IMR-90 (cell line): Measurements from ENCODE around the gene STMN3. TPM values are rescaled to one million over a fixed set of nuclear protein-coding genes. Genes with fewer than 3 reads are reported as not detected.

Source experiments
- ATAC-seq: fragments of 200-7000 bp; cut with Tn5 transposase; 2 replicates; pipeline ENCODE4 v1.9.1; 2020; ENCODE audit warnings: low read depth, mild to moderate bottlenecking, moderate library complexity
- BruUV-seq: library from RNA; stranded (reverse); fragments of 400-500 nt; replicated peaks from 2 replicates; lab custom pipeline; 2021; lab: Mats Ljungman, UMichigan
- CTCF ChIA-PET: fragments of 300-600 bp; formaldehyde crosslinking; extraction: SDS; loops from one replicate; lab custom pipeline; 2021; ENCODE audit warnings: antibody characterized with exemption; lab: Yijun Ruan, JAX
- POLR2A ChIA-PET: fragments of 300-600 bp; sonication (Branson Sonifier 250); formaldehyde crosslinking; loops from one replicate; lab custom pipeline; 2022; ENCODE audit warnings: antibody characterized with exemption; ENCODE audit not compliant: unreplicated experiment; lab: Charles Lee
- DNase-seq: peaks from one replicate; pipeline ENCODE4 v3.0.0; 2013
- H2AFZ ChIP-seq: replicated peaks from 2 replicates; pipeline ENCODE3; 2013; ENCODE audit warnings: low read length, mild to moderate bottlenecking; ENCODE audit not compliant: poor library complexity
- H2AK5ac ChIP-seq: 2 replicates; pipeline ENCODE4 v1.6.1; 2013; ENCODE audit warnings: low read depth, low read length, inconsistent platforms
- H2AK9ac ChIP-seq: replicated peaks from 2 replicates; pipeline ENCODE3; 2013; ENCODE audit warnings: mild to moderate bottlenecking, low read depth, low read length, moderate library complexity; ENCODE audit not compliant: poor library complexity
- H2BK120ac ChIP-seq: 2 replicates; pipeline ENCODE4 v1.6.1; 2013; ENCODE audit warnings: low read depth, low read length, inconsistent platforms
- H2BK15ac ChIP-seq: 3 replicates; pipeline ENCODE4 v1.6.1; 2013; ENCODE audit warnings: low read depth, low read length, inconsistent platforms
- H2BK20ac ChIP-seq: 2 replicates; pipeline ENCODE4 v1.6.1; 2013; ENCODE audit warnings: low read depth, mild to moderate bottlenecking, inconsistent platforms, low read length, moderate library complexity
- H2BK5ac ChIP-seq: 2 replicates; pipeline ENCODE4 v1.6.1; 2013; ENCODE audit warnings: mild to moderate bottlenecking, low read depth, low read length, inconsistent platforms; ENCODE audit not compliant: poor library complexity, severe bottlenecking
- H3K14ac ChIP-seq: replicated peaks from 2 replicates; pipeline ENCODE4 v1.6.1; 2013; ENCODE audit warnings: low read depth, low read length, inconsistent platforms
- H3K18ac ChIP-seq: 2 replicates; pipeline ENCODE4 v1.6.1; 2013; ENCODE audit warnings: low read depth, low read length, control low read depth
- H3K23ac ChIP-seq: 2 replicates; pipeline ENCODE4 v1.6.1; 2013; ENCODE audit warnings: low read depth, low read length, inconsistent platforms
- H3K27ac ChIP-seq: 2 replicates; pipeline ENCODE4 v1.5.1; 2013; ENCODE audit warnings: mild to moderate bottlenecking, control low read depth, low read length; ENCODE audit not compliant: insufficient read depth
- H3K27me3 ChIP-seq: 2 replicates; pipeline ENCODE4 v1.6.1; 2013; ENCODE audit warnings: low read length; ENCODE audit not compliant: control insufficient read depth, insufficient read depth
- H3K36me3 ChIP-seq: 2 replicates; pipeline ENCODE4 v1.6.1; 2013; ENCODE audit warnings: low read length, mixed read lengths; ENCODE audit not compliant: control insufficient read depth, insufficient read depth
- H3K4ac ChIP-seq: 2 replicates; pipeline ENCODE4 v1.6.1; 2013; ENCODE audit warnings: low read depth, low read length, inconsistent platforms
- H3K4me1 ChIP-seq: 2 replicates; pipeline ENCODE4 v1.6.1; 2013; ENCODE audit warnings: low read length, mixed read lengths; ENCODE audit not compliant: control insufficient read depth, insufficient read depth
- H3K4me2 ChIP-seq: 2 replicates; pipeline ENCODE4 v1.6.1; 2013; ENCODE audit warnings: low read depth, mild to moderate bottlenecking, control low read depth, low read length, moderate library complexity
- H3K4me3 ChIP-seq: 2 replicates; pipeline ENCODE4 v1.5.1; 2013; ENCODE audit warnings: low read depth, mild to moderate bottlenecking, control low read depth, low read length, moderate library complexity; ENCODE audit not compliant: insufficient read depth
- H3K56ac ChIP-seq: 2 replicates; pipeline ENCODE4 v1.6.1; 2013; ENCODE audit warnings: low read length, inconsistent platforms; ENCODE audit not compliant: insufficient read depth; ENCODE audit errors: extremely low read depth
- H3K79me1 ChIP-seq, 2 experiments: 2 replicates each; pipeline ENCODE4 v1.6.1; 2013; ENCODE audit warnings: low read length in 2 of 2, inconsistent platforms in 1 of 2, low read depth in 1 of 2
- H3K9ac ChIP-seq: 2 replicates; pipeline ENCODE4 v1.6.1; 2013; ENCODE audit warnings: low read depth, low read length, control low read depth
- H3K9me1 ChIP-seq: 2 replicates; pipeline ENCODE4 v1.6.1; 2013; ENCODE audit warnings: low read length, inconsistent platforms; ENCODE audit not compliant: insufficient read depth
- H3K9me3 ChIP-seq: 2 replicates; pipeline ENCODE4 v1.6.1; 2013; ENCODE audit warnings: low read length; ENCODE audit not compliant: control insufficient read depth, insufficient read depth
- H4K20me1 ChIP-seq: 2 replicates; pipeline ENCODE4 v1.6.1; 2013; ENCODE audit warnings: low read length, inconsistent platforms; ENCODE audit not compliant: insufficient read depth
- H4K5ac ChIP-seq: 2 replicates; pipeline ENCODE4 v1.6.1; 2013; ENCODE audit warnings: mild to moderate bottlenecking, low read depth, low read length, control low read depth
- H4K8ac ChIP-seq, 2 experiments: 2 replicates each; pipeline ENCODE4 v1.6.1; 2013; ENCODE audit warnings: low read depth in 2 of 2, low read length in 2 of 2, control low read depth in 1 of 2, inconsistent platforms in 1 of 2
- H4K91ac ChIP-seq: 2 replicates; pipeline ENCODE4 v1.6.1; 2013; ENCODE audit warnings: low read depth, low read length, inconsistent platforms; ENCODE audit not compliant: insufficient read depth
- CHD1 ChIP-seq: IDR thresholded peaks from 2 replicates; pipeline ENCODE4 v1.6.1; 2012; ENCODE audit warnings: low read depth, low read length, improper control_type of control experiment
- RFX5 ChIP-seq: IDR thresholded peaks from 2 replicates; pipeline ENCODE4 v1.8.0; 2012; ENCODE audit warnings: low read depth, mild to moderate bottlenecking, low read length, moderate library complexity
- WGBS, 2 experiments: methylation state at CpG; one replicate each; pipeline versions ENCODE4 v1.1.5 to v1.1.7; 2013; ENCODE audit warnings: missing lambda C conversion rate in 2 of 2; ENCODE audit not compliant: insufficient read length in 1 of 2; ENCODE audit errors: extremely low coverage in 2 of 2; 5-methylcytosine and 5-hydroxymethylcytosine counted together
- dilution Hi-C: fragments of 300-500 bp; cut with HindIII; formaldehyde crosslinking; loops from one replicate; pipeline ENCODE4 v1.14.3; 2018; ENCODE audit warnings: low sequenced_read_pairs; ENCODE audit not compliant: unreplicated experiment
- in situ Hi-C: fragments of 300-500 bp; cut with MboI; formaldehyde crosslinking; loops from 3 replicates; pipeline ENCODE4 v1.14.3; 2019; ENCODE audit warnings: low sequenced_read_pairs, inconsistent platforms, mixed read lengths
- intact Hi-C: fragments of 100-400 bp; cut with micrococcal nuclease; formaldehyde crosslinking; loops from 2 replicates; pipeline ENCODE4 v1.10.0; 2022
- polyA plus RNA-seq, 3 experiments: library from polyadenylated mRNA; depleted of rRNA; stranded (reverse); fragments of >200 nt; gene quantifications; 2 replicates each; pipeline ENCODE4 v1.2.3, GENCODE V29; 2012; ENCODE audit warnings: low replicate concordance in 1 of 3
- total RNA-seq: library from RNA; depleted of rRNA; stranded (reverse); fragments of >200 nt; gene quantifications from 2 replicates; pipeline ENCODE4 v1.2.3, GENCODE V29; 2012

STMN3 gene
- total and polyA plus RNA-seq, 2 of the 4 experiments (the other 2 are of a cell fraction) = 20.3 to 62.3 TPM

- in situ Hi-C loops = no loop called here
- intact Hi-C loops = no loop called here
- no peaks in the 10 kb centered on the region for H3K9me3 ChIP-seq
- H3K4me1 ChIP-seq = no peaks in the 10 kb centered on the region; the same call in 1 of the 2 replicates
- H3K4ac ChIP-seq = no peak overlapping the region
- H3K14ac ChIP-seq = no peak overlapping the region
- no peaks in the 10 kb centered on the region for H3K9me1 ChIP-seq
- H3K4me2 ChIP-seq = no peak overlapping the region
- no peaks in the 10 kb centered on the region for H3K27me3 ChIP-seq
- H3K79me1 ChIP-seq = peaks cover 7 to 39% of the 10 kb centered on the region in 2 experiments
- no peak overlapping the region for H3K4me3 ChIP-seq
- H4K91ac ChIP-seq = no peak overlapping the region
- H4K8ac ChIP-seq = no peak overlapping the region
- TF ChIP-seq RFX5 (0 out of 2 replicates have a peak, but pooled peaks have one; percentile 49), CHD1 (no peak)
- no peak overlapping the region for H3K56ac ChIP-seq
- H4K20me1 ChIP-seq = no peaks in the 10 kb centered on the region
- DNase-seq (no peak), ATAC-seq (peak; percentile 72)
- H3K36me3 ChIP-seq = peaks cover 61% of the 10 kb centered on the region
- H2BK120ac ChIP-seq = no peak overlapping the region
- H2BK20ac ChIP-seq = no peak overlapping the region
- no TSS peak for BruUV-seq
- no peak overlapping the region for H2BK5ac ChIP-seq
- POLR2A ChIA-PET = no interaction called here
- H2AFZ ChIP-seq = no peak overlapping the region
- WGBS, 2 experiments = 70% methylated on average over 8 of the region's 18 CpGs; no CpG with 5 or more reads in 1 of the 2 experiments
- H3K18ac ChIP-seq = no peak overlapping the region
- no peak overlapping the region for H2AK9ac ChIP-seq
- no peak overlapping the region for H2BK15ac ChIP-seq
- no peak overlapping the region for H2AK5ac ChIP-seq
- CTCF ChIA-PET = no interaction called here
- no peak overlapping the region for H3K9ac ChIP-seq
- no peak overlapping the region for H3K27ac ChIP-seq
- H3K23ac ChIP-seq = no peak overlapping the region
- H4K5ac ChIP-seq = no peak overlapping the region
- dilution Hi-C loops = no loop called here
Measured at GRCh38 chr20:63664861-63665594, 11.8 kb upstream of the STMN3 start.
